AG20443 (cell line): ENCODE data around the gene OR1D2.
"Not testable (repeated sequence)": the region's sequence is repeated elsewhere in the genome, so short reads cannot be mapped to it uniquely, and the experiment has no call there.

Source experiments
- DNase-seq: peaks from one replicate; pipeline ENCODE4 v3.0.0; 2012; ENCODE audit warnings: low spot score, mixed read lengths

The OR1D2 gene

GRCh38 chr17:3104322-3104721 is at the start of gene OR1D2:
Gene OR1D2 (minus strand): TSS chr17:3104422. CDS start chr17:3092996, 11,426 bp downstream.
- no peak for DNase-seq

- not testable (repeated sequence) for DNase-seq
Measured at GRCh38 chr17:3137494-3137893, 33.3 kb upstream of the OR1D2 start.

GRCh38 chr17:3127451-3127850 is 23.2 kb upstream of the OR1D2 start, which contains the start of gene OR1G1:
Gene OR1G1 (minus strand): TSS chr17:3127551. CDS start chr17:3127551, 0 bp downstream.
- DNase-seq, result no peak

- DNase-seq, result not testable (repeated sequence)
Measured at GRCh38 chr17:3073850-3074249, 30.4 kb downstream of the OR1D2 start.

- DNase-seq, result not testable (repeated sequence)
Measured at GRCh38 chr17:3065192-3065591, 39.0 kb downstream of the OR1D2 start.

- DNase-seq, result not testable (repeated sequence)
Measured at GRCh38 chr17:3063507-3063906, 40.7 kb downstream of the OR1D2 start, which contains the start of gene OR1D5. Gene OR1D5 (minus strand): TSS chr17:3063607. CDS start chr17:3063607, 0 bp downstream.

GRCh38 chr17:3062824-3063377 is 41.3 kb downstream of the OR1D2 start:
- not testable (repeated sequence) for DNase-seq

- not testable (repeated sequence) for DNase-seq
Measured at GRCh38 chr17:3054868-3055267, 49.4 kb downstream of the OR1D2 start.

GRCh38 chr17:3049705-3050295 is 54.4 kb downstream of the OR1D2 start:
- DNase-seq, result no peak

- peak; percentile 96 for DNase-seq
Measured at GRCh38 chr17:3048727-3049471, 55.3 kb downstream of the OR1D2 start.

GRCh38 chr17:3046753-3047152 is 57.5 kb downstream of the OR1D2 start:
- no peak for DNase-seq

- no peak for DNase-seq
Measured at GRCh38 chr17:3043737-3044365, 60.4 kb downstream of the OR1D2 start.

- no peak for DNase-seq
Measured at GRCh38 chr17:3040882-3041281, 63.3 kb downstream of the OR1D2 start.

GRCh38 chr17:3039736-3040135 is 64.5 kb downstream of the OR1D2 start:
- no peak for DNase-seq

- DNase-seq, result no peak
Measured at GRCh38 chr17:3038941-3039340, 65.3 kb downstream of the OR1D2 start.
